Measurements from ENCODE around the gene TIE1.

DNA sequence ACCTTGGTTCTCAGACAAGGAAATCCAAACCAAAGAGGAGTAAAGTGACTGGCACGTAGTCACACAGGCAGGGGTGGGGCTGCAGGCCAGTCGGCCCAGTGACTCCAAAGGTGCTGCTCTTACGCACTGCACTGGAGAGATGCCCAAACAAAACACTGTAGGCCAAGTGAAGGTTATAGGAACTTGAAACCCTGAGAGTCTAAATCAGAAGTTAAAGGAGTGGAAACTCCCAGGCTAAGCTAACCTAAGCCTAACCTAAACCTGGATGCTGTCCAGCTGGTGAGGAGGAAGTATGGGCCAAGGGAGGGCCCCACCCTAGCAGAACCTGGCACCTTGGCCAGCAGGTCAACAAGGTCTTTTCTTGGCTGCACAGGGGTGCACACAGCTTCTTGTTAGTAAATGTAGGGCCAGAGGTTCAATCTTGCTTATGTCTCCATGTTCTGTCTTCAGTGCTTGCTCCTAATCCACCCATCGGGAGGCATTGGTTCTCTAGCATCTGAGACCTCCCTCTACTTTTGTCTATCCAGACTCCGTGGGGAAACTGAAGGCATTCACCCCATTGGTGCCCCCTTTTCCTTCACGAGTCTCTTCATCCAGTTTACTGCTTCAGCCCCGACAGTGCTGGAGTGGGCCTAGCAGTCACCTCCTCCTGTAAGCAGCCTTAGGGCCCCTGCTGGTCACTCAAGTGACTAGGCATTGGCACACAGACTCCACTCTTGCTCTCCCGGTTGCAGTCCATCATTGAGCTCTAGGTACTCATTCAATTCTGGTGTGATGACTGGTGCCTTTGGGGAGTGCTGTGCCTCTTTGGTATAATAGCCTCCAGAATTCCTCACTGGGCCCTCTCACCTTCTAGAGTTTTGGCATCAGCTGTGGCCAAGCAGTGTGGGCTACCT is 43.9 kb upstream of the TIE1 start:
- no peak for TF ChIP-seq CTCF (IDR thresholded peaks at IDR 0.05)
- no peak for TF ChIP-seq POLR2A (IDR thresholded peaks at IDR 0.05)

All from right lobe of liver (tissue), 4 donors.